NCI-H82 treated with DMSO at 0.1 percent for 48 hours (cell line): ENCODE data around the gene SERGEF.

Experiments
- DNase-seq: peaks from one replicate; lab custom pipeline; 2025; ENCODE audit not compliant: unreplicated experiment; lab: John Stamatoyannopoulos, UW

The SERGEF gene

DNA sequence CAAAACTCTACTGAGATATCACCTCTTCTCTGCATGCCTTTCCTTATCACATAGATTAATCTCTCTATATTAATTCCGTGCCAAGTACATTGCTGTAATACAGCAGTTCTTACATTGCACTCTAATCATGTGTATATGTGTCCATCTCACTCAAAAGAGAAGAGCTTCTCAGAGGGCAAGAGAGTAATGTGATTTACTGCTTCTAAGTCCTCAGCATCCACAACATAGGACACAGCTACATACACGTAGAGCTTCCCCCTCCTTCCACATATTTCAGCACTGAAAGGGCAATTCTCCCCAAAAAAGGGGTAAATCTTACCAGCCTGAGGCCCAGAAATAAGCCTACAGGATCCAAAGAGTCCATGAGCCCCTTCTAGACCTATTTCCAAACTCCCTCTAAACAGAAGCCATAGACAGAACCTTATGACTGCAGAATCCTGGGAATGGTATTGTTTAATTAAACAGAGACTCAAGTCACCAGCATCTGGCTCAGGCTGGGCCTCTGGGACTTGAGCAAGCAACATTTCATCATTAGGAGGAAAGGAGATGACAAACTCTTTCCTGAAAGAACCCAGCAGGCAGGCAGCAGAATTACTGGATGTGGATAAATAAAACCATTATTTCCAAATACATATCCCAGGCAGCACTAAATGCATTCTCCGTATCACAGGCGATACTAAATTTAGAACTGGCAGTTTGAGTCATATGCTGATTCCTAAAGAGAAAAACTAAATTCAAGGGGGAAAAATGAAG, 191.0 kb downstream of the SERGEF start:
- DNase-seq = no peak

DNA sequence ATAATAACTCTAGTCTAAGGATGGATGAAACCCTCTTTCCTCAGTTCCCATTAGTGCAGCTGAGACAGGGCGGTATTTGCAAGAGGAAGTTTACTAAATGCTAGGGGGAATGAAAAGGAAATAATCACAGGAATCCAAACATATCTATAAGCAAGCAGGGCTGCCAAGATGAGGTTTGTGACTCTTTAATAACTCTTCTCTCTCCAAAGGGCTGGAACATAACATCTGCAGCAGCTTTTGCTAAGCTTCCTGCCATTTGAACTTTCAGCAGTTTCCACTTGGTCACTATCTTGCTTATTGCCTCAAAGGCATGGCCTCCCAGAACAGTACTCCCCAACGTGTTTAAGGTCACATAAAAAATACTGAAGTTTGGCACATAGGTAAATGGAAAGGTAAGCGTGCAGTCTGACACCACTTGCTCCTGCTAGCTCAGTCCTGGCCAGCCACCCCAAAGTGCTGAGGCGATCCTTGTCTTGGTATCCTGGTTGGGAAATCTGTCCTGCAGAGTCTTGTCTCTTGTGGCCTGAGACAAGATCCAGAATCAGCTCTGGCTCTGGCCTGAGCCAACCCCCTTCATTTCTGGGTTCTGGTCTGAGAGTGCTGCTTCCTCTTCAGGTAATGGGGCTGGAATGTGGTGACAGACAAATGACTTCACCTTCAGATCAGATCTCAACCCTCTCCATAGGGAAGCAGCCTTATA, 196.5 kb downstream of the SERGEF start:
- no peak for DNase-seq

DNA sequence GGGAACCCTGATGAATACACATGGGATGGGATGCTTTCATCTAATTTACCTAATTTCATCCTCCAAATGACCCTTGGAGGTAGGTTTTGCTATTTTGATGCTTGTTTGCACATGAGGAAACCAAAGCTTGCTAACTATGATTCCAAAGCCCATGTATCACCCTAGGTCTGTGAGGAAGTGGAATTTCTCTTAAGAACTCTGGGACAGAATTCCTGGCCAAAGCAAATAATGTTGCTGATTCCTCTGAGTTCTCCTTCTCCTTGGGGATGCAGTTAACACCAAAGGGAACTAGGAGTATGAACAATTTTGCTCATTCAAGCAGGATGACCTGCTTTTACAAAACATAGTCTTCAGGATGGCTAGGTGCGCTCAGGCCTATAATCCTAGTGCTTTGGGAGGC, 198.3 kb downstream of the SERGEF start:
- no peak for DNase-seq

DNA sequence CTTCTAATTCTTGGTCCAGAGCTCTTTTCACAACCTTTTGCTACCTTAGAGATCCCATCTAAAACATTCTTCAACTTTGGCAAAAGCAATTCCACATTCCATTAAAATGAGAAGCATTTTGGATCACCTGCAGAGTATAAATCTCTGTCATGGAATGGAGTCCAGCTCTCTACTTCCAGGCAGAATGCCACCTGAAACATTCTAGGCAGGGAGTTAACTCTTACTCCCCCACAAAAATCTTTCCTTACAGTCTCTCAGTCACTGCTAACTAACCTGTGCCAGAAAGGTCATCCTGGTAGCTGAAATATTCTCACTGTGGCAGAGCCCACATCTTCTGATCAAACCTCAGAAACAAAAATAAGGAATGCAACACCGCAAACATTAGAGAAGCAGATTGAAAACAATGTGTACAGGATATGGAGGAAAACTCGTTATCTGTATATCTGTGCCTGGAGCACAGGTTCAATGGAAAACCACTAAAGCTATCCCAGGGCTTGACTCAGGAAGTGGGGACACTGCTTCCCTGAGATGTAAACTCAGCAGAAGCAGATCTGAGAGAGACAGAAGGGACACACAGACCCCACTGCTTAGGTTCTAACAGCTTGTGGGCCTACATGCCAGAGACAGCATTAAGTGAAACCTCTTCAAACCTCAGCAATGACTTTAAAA, 199.3 kb downstream of the SERGEF start:
- no peak for DNase-seq

DNA sequence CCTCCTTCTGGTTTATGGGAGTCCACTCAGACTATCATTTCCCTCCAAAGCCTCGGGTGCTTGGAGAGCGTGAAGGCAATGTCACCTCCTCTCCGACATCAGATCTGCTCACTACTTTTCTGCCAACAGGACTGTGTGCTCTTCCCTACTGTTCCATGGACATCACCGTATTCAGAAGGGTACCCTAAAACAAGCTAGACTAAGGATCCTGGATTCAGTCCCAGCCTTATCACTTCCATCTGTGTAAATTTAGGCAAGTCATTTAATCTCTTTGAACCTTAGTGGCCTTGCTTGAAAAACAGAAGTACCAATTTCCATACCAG, 200.0 kb downstream of the SERGEF start:
- DNase-seq = no peak

DNA sequence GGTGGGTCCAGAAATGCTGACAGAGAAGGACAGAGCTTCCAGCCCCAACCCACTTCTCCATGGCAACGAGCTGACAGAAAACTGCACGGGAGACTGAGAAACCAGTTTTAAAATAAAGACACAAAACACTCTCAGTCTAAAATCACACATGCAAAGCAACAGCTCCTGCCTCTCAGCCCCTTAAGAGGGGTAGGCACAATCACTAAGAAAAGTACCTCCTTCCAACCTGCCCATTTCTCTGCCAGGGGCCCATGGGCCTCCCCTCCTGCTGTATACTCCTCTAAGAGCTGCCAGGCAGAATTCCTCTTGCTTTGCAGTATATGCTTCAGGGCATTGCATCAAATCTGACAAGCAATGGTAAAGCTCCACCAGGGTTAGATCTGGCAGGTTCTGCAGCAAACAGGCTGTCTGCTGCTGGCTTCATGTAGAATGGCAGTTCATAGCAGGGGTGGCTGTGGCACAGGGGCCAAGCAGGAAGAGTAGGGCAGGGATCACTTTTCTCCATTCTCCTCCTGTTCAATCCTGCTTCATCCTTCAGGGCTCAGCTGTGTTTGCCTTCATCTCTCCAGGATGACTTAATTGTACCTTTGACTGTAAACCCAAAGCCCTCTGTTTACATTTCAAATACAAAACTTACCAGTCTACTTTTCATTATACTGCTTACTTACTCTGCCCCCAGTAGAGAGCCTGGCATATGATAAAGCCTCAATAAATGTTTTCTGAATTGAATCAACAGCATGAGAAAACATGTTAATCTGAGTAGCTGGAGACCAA, 200.6 kb downstream of the SERGEF start:
- no peak for DNase-seq

DNA sequence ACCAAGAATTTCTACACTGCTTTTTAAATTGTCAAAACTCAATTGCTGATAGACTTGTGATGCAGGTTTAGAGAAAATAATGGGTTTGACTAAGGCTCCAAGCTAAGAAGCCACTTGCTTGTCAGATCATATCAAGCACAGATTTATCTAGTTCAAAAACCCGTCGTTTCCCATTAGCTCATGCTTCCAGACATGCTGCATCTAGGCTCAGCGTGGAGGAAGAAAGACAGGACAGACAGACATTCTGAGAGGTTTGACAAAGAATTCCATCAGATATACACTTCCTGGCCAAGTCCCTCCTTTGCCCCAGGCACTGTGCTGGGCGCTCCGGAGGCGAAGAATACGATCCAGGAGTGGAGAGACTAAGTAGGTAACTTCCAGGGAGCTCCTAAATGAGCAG, 201.5 kb downstream of the SERGEF start:
- DNase-seq = no peak

DNA sequence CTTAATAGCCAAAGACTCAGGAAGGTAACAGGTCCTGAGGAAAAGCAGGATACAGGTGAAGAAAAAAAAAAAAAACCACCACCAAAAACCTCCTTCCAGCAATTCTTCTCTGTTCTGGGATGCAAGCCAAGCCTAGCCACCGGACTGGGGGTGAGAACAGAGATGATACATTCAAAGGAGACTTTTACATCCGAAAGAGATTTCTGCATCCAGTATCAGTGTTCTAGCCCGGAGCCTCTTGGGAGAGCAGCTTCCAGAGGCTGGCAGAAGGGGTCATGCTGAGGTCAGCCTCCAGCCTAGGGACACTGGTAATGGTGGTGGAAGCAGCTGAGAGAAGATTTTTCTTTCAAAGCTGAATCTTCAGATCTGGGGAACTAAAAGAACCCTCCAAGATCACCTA, 202.1 kb downstream of the SERGEF start:
- DNase-seq = no peak

DNA sequence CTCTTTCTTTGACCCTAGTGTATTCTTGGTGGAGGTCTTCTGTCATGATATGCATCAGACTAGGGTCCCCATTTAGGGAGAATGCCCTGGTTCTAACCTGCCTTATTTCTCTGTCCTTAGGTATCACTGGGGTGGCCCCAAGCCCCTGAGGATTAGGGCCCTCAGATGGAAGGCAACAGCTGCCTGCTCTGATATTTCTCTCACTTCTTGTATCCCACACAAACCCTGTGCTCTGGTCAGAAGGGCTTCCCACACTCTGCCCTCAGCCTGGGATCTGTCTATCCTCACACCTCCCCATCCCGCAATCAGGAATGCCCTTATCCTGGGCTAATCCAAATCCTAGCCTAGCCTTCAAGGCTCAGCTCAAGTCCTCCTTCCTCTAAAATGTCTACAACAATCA, 202.8 kb downstream of the SERGEF start:
- DNase-seq = no peak

DNA sequence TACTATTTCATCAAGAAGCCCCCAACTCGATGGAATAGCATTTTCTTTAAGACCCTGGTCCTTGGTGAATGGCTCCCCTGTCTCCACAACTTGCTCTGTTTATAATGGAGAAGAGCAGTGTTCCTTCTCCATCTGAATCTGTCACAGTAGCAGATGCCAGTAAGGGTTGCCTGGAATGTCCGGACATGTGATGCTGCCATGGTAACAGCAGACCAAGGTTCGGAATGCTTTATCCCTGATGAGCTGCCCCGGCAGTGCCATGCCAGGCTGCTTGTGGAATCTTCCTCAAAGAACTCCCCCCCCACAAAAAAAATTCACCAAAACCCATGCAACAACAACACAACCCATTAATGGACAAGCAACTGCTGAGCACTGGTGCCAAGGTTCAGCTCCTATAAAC, 205.8 kb downstream of the SERGEF start:
- no peak for DNase-seq

GRCh38 chr11:17805873-17806272, 207.0 kb downstream of the SERGEF start:
- DNase-seq = no peak

GRCh38 chr11:17805043-17805442, 207.8 kb downstream of the SERGEF start:
- DNase-seq = no peak

- DNase-seq = no peak
Observed at GRCh38 chr11:17803754-17804334, 209.0 kb downstream of the SERGEF start.

DNA sequence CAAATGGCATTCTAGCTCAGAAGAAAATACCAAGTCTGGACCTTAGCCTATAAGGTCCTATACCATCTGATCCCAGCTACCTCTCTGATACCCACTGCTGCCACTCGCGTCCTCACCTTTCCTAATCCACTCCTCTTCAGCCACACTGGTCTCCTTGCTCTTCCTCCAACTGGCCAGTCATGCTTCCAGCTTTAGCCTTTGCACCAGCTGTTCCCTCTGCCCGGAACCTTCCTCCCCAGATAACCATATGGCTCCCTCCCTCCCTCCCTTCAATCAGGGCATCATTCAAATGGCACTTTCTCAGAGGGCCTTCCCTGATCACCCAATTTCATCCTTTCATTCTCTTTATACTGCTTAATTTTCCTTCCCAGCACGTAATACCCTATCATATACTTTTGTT, 210.4 kb downstream of the SERGEF start:
- peak; percentile 27 for DNase-seq

GRCh38 chr11:17801166-17801565, 211.7 kb downstream of the SERGEF start:
- DNase-seq = no peak

DNA sequence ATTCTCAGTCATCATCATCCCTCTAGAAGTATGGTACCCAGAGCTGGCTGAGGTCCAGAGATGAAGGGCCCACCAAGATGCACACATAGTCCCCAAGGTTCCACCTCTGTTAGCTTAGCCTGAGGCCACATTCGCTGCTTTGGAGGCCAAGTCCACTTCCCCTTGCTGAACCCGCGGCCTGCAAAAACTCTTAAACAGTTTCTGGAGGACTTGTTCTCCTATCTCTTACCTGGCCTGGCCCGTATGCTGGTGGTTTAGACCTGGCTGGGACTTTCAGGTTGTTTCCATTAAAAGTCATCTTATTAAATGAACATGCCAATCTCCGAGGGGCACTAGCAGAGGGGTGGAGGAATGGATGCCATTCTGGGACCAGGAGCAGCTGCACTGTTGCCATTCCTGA, 213.7 kb downstream of the SERGEF start:
- no peak for DNase-seq

DNA sequence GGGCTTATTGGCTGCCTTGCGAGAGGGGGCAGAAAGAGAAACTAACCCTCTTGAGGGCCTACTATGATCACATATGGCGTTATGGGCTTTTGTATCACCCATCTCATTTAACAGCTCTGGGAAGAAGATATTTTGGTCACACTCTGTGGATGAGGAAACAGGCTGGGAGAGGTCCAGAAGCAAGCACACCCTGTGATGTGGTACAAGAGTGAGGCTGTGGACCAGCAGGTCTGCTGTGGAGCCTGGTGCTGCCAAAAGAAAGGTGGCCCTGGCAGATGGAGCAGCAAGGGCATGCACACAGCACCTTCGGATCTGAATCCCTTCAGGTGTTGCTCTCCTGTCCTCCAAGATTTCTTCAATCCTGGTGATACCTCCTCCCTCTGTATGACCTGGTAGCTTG, 214.1 kb downstream of the SERGEF start:
- DNase-seq = no peak

DNA sequence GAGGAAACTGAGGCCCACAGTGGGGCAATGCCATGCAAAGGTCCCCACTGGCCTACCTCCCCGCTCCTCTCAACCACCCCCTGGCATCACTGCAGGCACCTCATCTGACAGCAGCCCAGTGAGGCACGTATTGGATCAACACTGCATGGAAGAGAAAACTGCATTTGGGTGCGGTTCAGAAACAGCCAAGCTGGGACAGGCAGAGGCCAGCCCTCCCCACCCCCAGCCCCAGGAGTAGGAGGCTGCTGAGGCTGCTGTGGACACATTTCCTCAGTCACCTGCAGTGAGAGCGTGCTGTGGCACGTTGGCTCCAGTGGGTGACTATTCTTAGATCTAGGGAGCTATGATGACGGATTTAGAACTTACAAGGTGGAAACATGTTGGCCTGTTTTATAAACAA, 214.6 kb downstream of the SERGEF start:
- DNase-seq = no peak

- DNase-seq = no peak
Observed at GRCh38 chr11:17796154-17796553, 216.7 kb downstream of the SERGEF start.

DNA sequence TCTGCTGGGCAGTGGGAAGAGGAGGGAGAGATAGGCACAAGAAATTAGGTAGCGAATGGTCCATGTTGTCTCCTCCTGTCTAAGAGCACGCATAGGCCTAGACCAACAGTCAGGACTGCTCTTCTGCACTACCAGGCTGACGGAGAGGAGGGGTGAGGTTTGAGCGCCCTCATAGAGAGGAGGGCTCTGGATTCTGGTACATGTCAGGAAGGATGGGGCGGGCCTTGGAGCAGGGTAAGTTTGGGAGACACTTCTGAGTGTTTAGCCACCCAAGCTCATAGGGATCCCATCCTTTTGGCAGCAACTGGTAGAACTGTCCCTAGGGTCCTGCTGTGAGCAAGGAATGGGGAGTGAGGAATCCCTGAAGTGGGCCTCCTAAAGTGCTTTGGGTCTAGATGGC, 217.9 kb downstream of the SERGEF start:
- DNase-seq = no peak

DNA sequence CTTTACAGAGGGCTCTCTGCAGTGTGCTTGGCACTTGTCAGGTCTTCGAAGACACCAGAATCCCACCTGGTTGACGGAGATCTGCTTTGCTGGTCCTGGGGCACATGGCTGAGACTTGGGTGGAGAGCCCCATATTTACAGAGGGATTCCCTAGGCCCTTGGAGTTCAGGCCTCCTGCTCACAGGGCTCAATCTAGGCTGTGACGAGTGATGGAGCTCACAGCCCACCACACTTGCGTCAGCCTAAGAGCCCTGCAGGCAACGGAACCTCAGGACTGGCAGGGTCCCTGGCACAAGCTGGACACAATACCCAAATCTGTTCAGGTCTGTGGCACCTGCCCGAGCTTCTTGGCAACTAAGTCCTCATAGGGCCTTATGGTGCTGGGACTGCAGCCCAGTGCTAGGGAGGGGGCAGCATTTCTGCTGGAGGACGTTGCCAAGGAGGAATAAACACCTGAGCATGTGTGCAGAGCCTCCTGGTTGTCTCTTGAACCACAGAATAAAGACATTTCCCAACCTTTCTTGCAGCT, 219.1 kb downstream of the SERGEF start:
- DNase-seq = no peak
